K562 (cell line): ENCODE results near the gene PTGES3L. TPM values are rescaled to one million over a fixed set of nuclear protein-coding genes. Genes with fewer than 3 reads are reported as not detected.

Experiments
- ATAC-seq: fragments of 200-7000 bp; cut with Tn5 transposase; 3 replicates; pipeline ENCODE4 v1.9.1; 2020; ENCODE audit warnings: moderate library complexity
- BruUV-seq: library from RNA; stranded (reverse); fragments of 400-500 nt; replicated peaks from 2 replicates; lab custom pipeline; 2021; lab: Mats Ljungman, UMichigan
- CTCF ChIA-PET: fragments of 300-600 bp; formaldehyde crosslinking; extraction: SDS; loops from one replicate; lab custom pipeline; 2021; ENCODE audit warnings: low intra/inter-chr PET ratio; lab: Yijun Ruan, JAX
- POLR2A ChIA-PET: fragments of 300-600, 350-650 bp; sonication (Branson Sonifier 250); formaldehyde crosslinking; extraction: SDS; loops from one replicate; lab custom pipeline; 2021; ENCODE audit warnings: antibody characterized with exemption, inconsistent platforms; lab: Yijun Ruan, JAX
- DNase-seq, 4 experiments: peaks; one replicate each; pipeline versions ENCODE4 v3.0.0 to v3.0.0-alpha.2; 2011 to 2018; ENCODE audit warnings: low spot score in 3 of 4, mixed read lengths in 3 of 4; ENCODE audit errors: extremely low read depth in 1 of 4
- FAIRE-seq: peaks from 2 replicates; lab custom pipeline; 2011; peaks lifted over from hg19 to GRCh38; lab: Jason Lieb, UNC
- H2AFZ ChIP-seq: 2 replicates; pipeline ENCODE4 v1.6.0; 2011; ENCODE audit warnings: low read depth, low read length, control low read depth, inconsistent platforms
- H3K27ac ChIP-seq: fragments of 200-600 bp; 3 replicates; pipeline ENCODE4 v1.8.0; 2011; ENCODE audit warnings: low read depth, mild to moderate bottlenecking, control low read depth, inconsistent platforms, low read length, moderate library complexity, mixed read lengths; ENCODE audit errors: extremely low read depth
- H3K27me3 ChIP-seq, 2 experiments: fragments of 300-600 bp in 1 of 2; 2 replicates in 1 of 2; 3 replicates in 1 of 2; pipeline versions ENCODE4 v1.6.0 to v1.8.0; 2011; ENCODE audit warnings: inconsistent platforms in 2 of 2, low read length in 2 of 2, mild to moderate bottlenecking in 1 of 2, mixed read lengths in 1 of 2, moderate library complexity in 1 of 2; ENCODE audit not compliant: control insufficient read depth in 2 of 2, insufficient read depth in 2 of 2
- H3K36me3 ChIP-seq: fragments of 300-600 bp; 3 replicates; pipeline ENCODE4 v1.8.0; 2011; ENCODE audit warnings: mild to moderate bottlenecking, low read length, inconsistent platforms; ENCODE audit not compliant: control insufficient read depth, insufficient read depth
- H3K4me1 ChIP-seq, 2 experiments: fragments of 200-600 bp in 1 of 2; replicated peaks in 1 of 2; 2 replicates in 1 of 2; 3 replicates in 1 of 2; pipeline versions ENCODE4 v1.5.1 to v1.8.0; 2011; ENCODE audit warnings: inconsistent platforms in 2 of 2, low read length in 2 of 2, mild to moderate bottlenecking in 1 of 2, mixed read lengths in 1 of 2, moderate library complexity in 1 of 2; ENCODE audit not compliant: control insufficient read depth in 2 of 2, insufficient read depth in 2 of 2
- H3K4me2 ChIP-seq: 2 replicates; pipeline ENCODE4 v1.6.1; 2011; ENCODE audit warnings: low read length, control low read depth, inconsistent platforms, mixed read lengths; ENCODE audit not compliant: insufficient read depth
- H3K4me3 ChIP-seq: fragments of 200-600 bp; sonication (generic), shearing (Covaris generic); 2 replicates; pipeline ENCODE4 v1.5.1; 2016; ENCODE audit warnings: control low read depth, inconsistent platforms
- H3K79me2 ChIP-seq: fragments of 200-600 bp; 3 replicates; pipeline ENCODE4 v1.8.0; 2011; ENCODE audit warnings: low read length, inconsistent platforms; ENCODE audit not compliant: control insufficient read depth, insufficient read depth
- H3K9ac ChIP-seq, 2 experiments: 2 replicates each; pipeline versions ENCODE4 v1.6.0 to v1.6.1; 2011; ENCODE audit warnings: low read depth in 2 of 2, low read length in 2 of 2, control low read depth in 1 of 2, inconsistent platforms in 1 of 2, mild to moderate bottlenecking in 1 of 2, mixed read lengths in 1 of 2; ENCODE audit not compliant: insufficient read depth in 1 of 2
- H3K9me1 ChIP-seq: one replicate; pipeline ENCODE4 v1.6.0; 2011; ENCODE audit warnings: inconsistent platforms, mild to moderate bottlenecking, low read length, moderate library complexity; ENCODE audit not compliant: control insufficient read depth, insufficient read depth
- H3K9me3 ChIP-seq: replicated peaks from 2 replicates; pipeline ENCODE4 v1.5.1; 2011; ENCODE audit warnings: low read depth, low read length, inconsistent platforms; ENCODE audit not compliant: control insufficient read depth, insufficient read depth
- H4K20me1 ChIP-seq: replicated peaks from 2 replicates; pipeline ENCODE4 v1.6.1; 2011; ENCODE audit warnings: low read length, inconsistent platforms, mixed read lengths; ENCODE audit not compliant: control insufficient read depth, insufficient read depth
- BMI1 ChIP-seq: fragments of 150-350 bp; IDR thresholded peaks from 2 replicates; pipeline ENCODE4 v1.6.1; 2014; ENCODE audit warnings: low read length
- CLOCK ChIP-seq: fragments of 250-450 bp; sonication (Bioruptor Pico); IDR thresholded peaks from 2 replicates; pipeline ENCODE4 v1.4.0; 2020; ENCODE audit warnings: mild to moderate bottlenecking, moderate library complexity, borderline replicate concordance
- CREBBP ChIP-seq: IDR thresholded peaks from one replicate; pipeline ENCODE4 v1.6.1; 2012; ENCODE audit warnings: low read depth, mild to moderate bottlenecking, control low read depth, inconsistent platforms, low read length
- CSDE1 ChIP-seq, 2 experiments: fragments of 450-650 bp; IDR thresholded peaks; 2 replicates each; pipeline ENCODE4 v1.6.1; 2016; ENCODE audit warnings: mild to moderate bottlenecking in 1 of 2
- GATAD2B ChIP-seq: fragments of 450-650 bp; IDR thresholded peaks from 2 replicates; pipeline ENCODE4 v1.6.1; 2017; ENCODE audit warnings: mild to moderate bottlenecking, borderline replicate concordance
- GTF2F1 ChIP-seq: IDR thresholded peaks from 2 replicates; pipeline ENCODE4 v1.6.1; 2011; ENCODE audit warnings: low read depth, low read length, improper control_type of control experiment
- HLTF ChIP-seq: fragments of 450-650 bp; IDR thresholded peaks from 2 replicates; pipeline ENCODE4 v1.6.1; 2016
- KHSRP ChIP-seq: fragments of 450-650 bp; IDR thresholded peaks from 2 replicates; pipeline ENCODE4 v1.6.1; 2017
- MTA1 ChIP-seq: fragments of 450-650 bp; IDR thresholded peaks from 2 replicates; pipeline ENCODE4 v1.6.1; 2017; ENCODE audit warnings: borderline replicate concordance
- MXI1 ChIP-seq: IDR thresholded peaks from 2 replicates; pipeline ENCODE4 v1.6.1; 2011; ENCODE audit warnings: low read depth, mild to moderate bottlenecking, improper control_type of control experiment, low read length
- NCOA6 ChIP-seq: fragments of 450-650 bp; IDR thresholded peaks from 2 replicates; pipeline ENCODE4 v1.6.1; 2017; ENCODE audit warnings: mild to moderate bottlenecking
- PHF20 ChIP-seq: fragments of 450-650 bp; IDR thresholded peaks from 2 replicates; pipeline ENCODE4 v1.6.1; 2018; ENCODE audit not compliant: partially characterized antibody
- PURB ChIP-seq: sonication (generic); formaldehyde crosslinking; IDR thresholded peaks from 2 replicates; pipeline ENCODE4 v1.9.0; 2021; ENCODE audit warnings: low read depth, mild to moderate bottlenecking, missing genetic modification reagents
- RFX1 ChIP-seq: fragments of 450-650 bp; IDR thresholded peaks from 2 replicates; pipeline ENCODE4 v1.6.1; 2016; ENCODE audit warnings: mild to moderate bottlenecking, moderate library complexity
- WHSC1 ChIP-seq: IDR thresholded peaks from one replicate; pipeline ENCODE4 v1.6.1; 2012; ENCODE audit warnings: low read length, control low read depth, inconsistent platforms
- ZNF239 ChIP-seq: fragments of 250-450 bp; sonication (Bioruptor Pico); IDR thresholded peaks from 2 replicates; pipeline ENCODE4 v1.4.0; 2020; ENCODE audit warnings: mild to moderate bottlenecking
- ZNF24 ChIP-seq: fragments of 450-650 bp; IDR thresholded peaks from 2 replicates; pipeline ENCODE4 v1.6.1; 2016
- ZNF518B ChIP-seq: fragments of 250-450 bp; sonication (Bioruptor Pico); IDR thresholded peaks from 2 replicates; pipeline ENCODE4 v1.5.0; 2021; ENCODE audit warnings: mild to moderate bottlenecking, moderate library complexity
- WGBS: fragments of 100-300 bp; shearing (Covaris generic); methylation state at CpG from one replicate; pipeline ENCODE4 v1.1.6; 2016; ENCODE audit warnings: low coverage, mixed read lengths; ENCODE audit not compliant: insufficient coverage; ENCODE audit errors: missing lambda C conversion rate; 5-methylcytosine and 5-hydroxymethylcytosine counted together
- in situ Hi-C: fragments of 300-500 bp; cut with MboI; formaldehyde crosslinking; loops from 4 replicates; pipeline ENCODE4 v1.15.0; 2018; ENCODE audit warnings: inconsistent platforms, mixed read lengths
- intact Hi-C: fragments of 100-400 bp; cut with micrococcal nuclease; formaldehyde crosslinking; loops from 2 replicates; pipeline ENCODE4 v1.14.2; 2022
- polyA plus RNA-seq, 8 experiments: library from polyadenylated mRNA; depleted of rRNA in 4 of 8; stranded (reverse) in 5 of 8; unstranded in 3 of 8; fragments of >200 nt; fragmentation: Nextera tagmentation in 2 of 8; fragmentation: Illumina TruSeq in 1 of 8; extraction: Ambion mirVana in 2 of 8; extraction: Trizol in 1 of 8; gene quantifications; 2 replicates each; pipeline versions ENCODE4 v1.2.1 to v1.2.3, GENCODE V29; 2011 to 2014; ENCODE audit warnings: inconsistent platforms in 1 of 8, missing spikeins in 1 of 8
- total RNA-seq, 7 experiments: library from RNA; depleted of rRNA in 6 of 7; stranded (reverse); fragments of >200 nt in 6 of 7; fragmentation: Illumina TruSeq in 2 of 7; extraction: Trizol in 2 of 7; gene quantifications; 2 replicates each; pipeline versions ENCODE4 v1.2.1 to v1.2.3, GENCODE V29; 2011 to 2021; ENCODE audit warnings: low replicate concordance in 1 of 7

Gene PTGES3L
- total and polyA plus RNA-seq, 9 of the 15 experiments (the other 6 are each of a cell fraction or from before 2014, with no cell fraction given) = 6.0 to 16.0 (median 9.6) TPM

GRCh38 chr17:43018008-43018853 is 38.4 kb upstream of the PTGES3L start:
- DNase-seq (no peak), ATAC-seq (no peak), FAIRE-seq (no peak)
- ChIA-PET CTCF (no interaction called here), POLR2A (interaction anchor here (1.2 to 6.7 kb wide), 4 partner anchors 8 to 298 kb away, joined by 3 to 79 read pairs (median 4); partner anchors contain the start of gene RPL27)
- Histone ChIP-seq H3K27me3 (no peaks in the 10 kb centered on the region), H3K27ac (no peak overlapping the region; the same call in 2 of the 3 replicates), H2AFZ (no peak overlapping the region), H3K36me3 (peaks cover 54% of the 10 kb centered on the region; the same call in 2 of the 3 replicates), H3K4me1 (peaks cover 34 to 51% of the 10 kb centered on the region in 2 experiments), H3K9ac (peak overlapping the region in 1 of 2 experiments; percentile 41; a peak in 1 of 4 replicates), H3K9me3 (no peaks in the 10 kb centered on the region), H3K9me1 (peaks cover 10% of the 10 kb centered on the region), H3K4me2 (no peak overlapping the region; the same call in 1 of the 2 replicates), H3K79me2 (peaks cover 40% of the 10 kb centered on the region), H3K4me3 (no peak overlapping the region), H4K20me1 (peaks cover 10% of the 10 kb centered on the region; the same call in 1 of the 2 replicates)
- WGBS = 82% methylated on average over 19 of the region's 19 CpGs
- in situ Hi-C loops (loop anchor here (10.0 kb wide), 1 partner anchor 297 kb away; no protein-coding TSS in a partner anchor), intact Hi-C loops (no loop called here)
- BruUV-seq = no TSS peak
- TF ChIP-seq CREBBP = no peak
- TF ChIP-seq WHSC1 = no peak
- no peak for TF ChIP-seq ZNF518B (CRISPR knock-in tag)
- TF ChIP-seq MXI1 = peak; percentile 39; the same call in 1 of the 2 replicates
- no peak for TF ChIP-seq NCOA6
- no peak for TF ChIP-seq CLOCK (CRISPR knock-in tag)
- no peak for TF ChIP-seq MTA1
- TF ChIP-seq BMI1 = peak; percentile 48; the same call in 1 of the 2 replicates
- no peak for TF ChIP-seq PHF20
- no peak for TF ChIP-seq HLTF
- TF ChIP-seq ZNF24 = peak; percentile 68; the same call in 1 of the 2 replicates
- no peak for TF ChIP-seq KHSRP
- no peak for TF ChIP-seq GATAD2B
- no peak for TF ChIP-seq PURB (CRISPR knock-in tag)
- TF ChIP-seq ZNF239 (CRISPR knock-in tag) = no peak
- TF ChIP-seq GTF2F1 = no peak
- peak; percentile 95 for TF ChIP-seq RFX1
- TF ChIP-seq CSDE1 (IDR thresholded peaks at IDR 0.05) = peak in 1 of 2 experiments; percentile 48; a peak in 1 of 4 replicates
